ENCODE data around the gene DAZ3.
"Not testable (repeated sequence)": the region's sequence is repeated elsewhere in the genome, so short reads cannot be mapped to it uniquely, and the experiment has no call there.

DAZ3 gene

GRCh38 chrY:24813293-24813692 lies at the start of gene DAZ3:
DAZ3 (minus strand) TSS chrY:24813393; CDS start chrY:24813185, 208 bp downstream.
- DNase-seq, result not testable (repeated sequence)

- not testable (repeated sequence) for DNase-seq
Measured at GRCh38 chrY:24833619-24834018, 20.4 kb upstream of the DAZ3 start, which contains the start of gene DAZ4. DAZ4 (plus strand) TSS chrY:24833919; CDS start chrY:24834127, 208 bp downstream.

GRCh38 chrY:24825069-24825468 lies 11.9 kb upstream of the DAZ3 start:
- DNase-seq, result not testable (repeated sequence)

GRCh38 chrY:24824184-24824879 lies 11.1 kb upstream of the DAZ3 start:
- not testable (repeated sequence) for DNase-seq

GRCh38 chrY:24821836-24822235 lies 8.6 kb upstream of the DAZ3 start:
- DNase-seq, result not testable (repeated sequence)

All from activated T-cell treated with anti-CD3 and anti-CD28 coated beads, Interleukin-2, amount 50 U/mL, for 1 hour (primary cell).